PC-3 (cell line): ENCODE results near the gene TEF. TPM values are rescaled to one million over a fixed set of nuclear protein-coding genes. Genes with fewer than 3 reads are reported as not detected.

Experiments used
- ATAC-seq: fragments of 200-7000 bp; cut with Tn5 transposase; 2 replicates; pipeline ENCODE4 v1.9.1; 2020; ENCODE audit warnings: mild to moderate bottlenecking, moderate library complexity
- BruUV-seq: library from RNA; stranded (reverse); fragments of 400-500 nt; replicated peaks from 2 replicates; lab custom pipeline; 2021; lab: Mats Ljungman, UMichigan
- CTCF ChIA-PET: fragments of 300-600 bp; sonication (Branson Sonifier 250); formaldehyde crosslinking; loops from one replicate; lab custom pipeline; 2022; ENCODE audit warnings: antibody characterized with exemption; lab: Charles Lee
- POLR2A ChIA-PET: fragments of 300-600 bp; sonication (Branson Sonifier 250); formaldehyde crosslinking; loops from one replicate; lab custom pipeline; 2022; ENCODE audit warnings: antibody characterized with exemption; ENCODE audit not compliant: unreplicated experiment; lab: Charles Lee
- DNase-seq: peaks from one replicate; pipeline ENCODE4 v3.0.0-alpha.2; 2015
- H2AFZ ChIP-seq: fragments of 300-600 bp; sonication (generic); 2 replicates; pipeline ENCODE4 v1.6.0; 2016; ENCODE audit warnings: antibody characterized with exemption, low read length
- H3F3A ChIP-seq: fragments of 300-600 bp; sonication (generic); one replicate; pipeline ENCODE4 v1.6.0; 2017; ENCODE audit warnings: antibody characterized with exemption, low read length, control low read depth, mild to moderate bottlenecking; ENCODE audit not compliant: unreplicated experiment
- H3K27ac ChIP-seq: fragments of 300-600 bp; sonication (generic); 2 replicates; pipeline ENCODE4 v1.5.1; 2016; ENCODE audit warnings: mild to moderate bottlenecking, low read length
- H3K27me3 ChIP-seq: fragments of 300-600 bp; sonication (generic); 2 replicates; pipeline ENCODE4 v1.6.1; 2016; ENCODE audit warnings: low read length, mixed read lengths
- H3K36me3 ChIP-seq: fragments of 300-600 bp; sonication (generic); 2 replicates; pipeline ENCODE4 v1.6.1; 2016; ENCODE audit warnings: low read depth, mixed run types, low read length, mixed read lengths
- H3K4me1 ChIP-seq: fragments of 300-600 bp; sonication (generic); 2 replicates; pipeline ENCODE4 v1.5.1; 2016; ENCODE audit warnings: low read length; ENCODE audit not compliant: insufficient read depth
- H3K4me2 ChIP-seq: fragments of 300-600 bp; sonication (generic); 2 replicates; pipeline ENCODE4 v1.6.0; 2016; ENCODE audit warnings: low read length
- H3K4me3 ChIP-seq: fragments of 300-600 bp; sonication (generic); 2 replicates; pipeline ENCODE4 v1.5.1; 2016; ENCODE audit warnings: mild to moderate bottlenecking, low read length, mixed read lengths
- H3K79me2 ChIP-seq: fragments of 300-600 bp; sonication (generic); 2 replicates; pipeline ENCODE4 v1.6.1; 2017; ENCODE audit warnings: low read length, mixed read lengths
- H3K9ac ChIP-seq: fragments of 300-600 bp; sonication (generic); 2 replicates; pipeline ENCODE4 v1.6.0; 2016; ENCODE audit warnings: mild to moderate bottlenecking, low read length
- H3K9me2 ChIP-seq: fragments of 300-600 bp; sonication (generic); replicated peaks from 2 replicates; pipeline ENCODE4 v1.6.1; 2016; ENCODE audit warnings: mixed run types, low read length, mixed read lengths
- H3K9me3 ChIP-seq: fragments of 300-600 bp; sonication (generic); 2 replicates; pipeline ENCODE4 v1.6.1; 2016; ENCODE audit warnings: low read length, mixed read lengths
- H4K20me1 ChIP-seq: fragments of 300-600 bp; sonication (generic); 2 replicates; pipeline ENCODE4 v1.6.1; 2016; ENCODE audit warnings: low read length, mixed read lengths
- CTCF ChIP-seq: fragments of 300-600 bp; sonication (generic); conservative IDR thresholded peaks from 2 replicates; pipeline ENCODE4 v1.5.1; 2017; ENCODE audit warnings: antibody characterized with exemption, low read depth, mild to moderate bottlenecking, low read length
- EZH2 ChIP-seq: fragments of 300-600 bp; sonication (generic); IDR thresholded peaks from one replicate; pipeline ENCODE4 v1.6.1; 2017; ENCODE audit warnings: antibody characterized with exemption, mild to moderate bottlenecking, low read length; ENCODE audit not compliant: unreplicated experiment
- EZH2phosphoT487 ChIP-seq: fragments of 300-600 bp; sonication (generic); IDR thresholded peaks from 2 replicates; pipeline ENCODE4 v1.6.1; 2018; ENCODE audit warnings: mild to moderate bottlenecking, antibody characterized with exemption, low read length, borderline replicate concordance
- intact Hi-C: fragments of 100-400 bp; cut with micrococcal nuclease; formaldehyde crosslinking; loops from 2 replicates; pipeline ENCODE4 v1.9.0; 2023
- total RNA-seq: library from RNA; depleted of rRNA; stranded (reverse); fragments of >200 nt; gene quantifications from 2 replicates; pipeline ENCODE4 v1.2.3, GENCODE V29; 2014

The TEF gene
- total RNA-seq, 1 experiment from 2014 or later = 4.0 TPM

GRCh38 chr22:41359376-41359775 is 22.4 kb upstream of the TEF start:
- Histone ChIP-seq H3K9me3 (no peaks in the 10 kb centered on the region), H3K4me2 (no peak overlapping the region), H3K79me2 (no peaks in the 10 kb centered on the region), H3K36me3 (no peaks in the 10 kb centered on the region; the same call in 1 of the 2 replicates), H3F3A (no peaks in the 10 kb centered on the region), H3K9ac (no peak overlapping the region), H3K27me3 (no peaks in the 10 kb centered on the region), H3K4me3 (no peak overlapping the region), H3K4me1 (no peaks in the 10 kb centered on the region), H4K20me1 (no peaks in the 10 kb centered on the region), H2AFZ (no peak overlapping the region), H3K27ac (no peak overlapping the region), H3K9me2 (no peaks in the 10 kb centered on the region)
- DNase-seq = no peak
- ATAC-seq = no peak
- TSS peak; percentile 40 for BruUV-seq
- intact Hi-C loops = no loop called here
- ChIA-PET POLR2A (interaction anchor here (0.5 kb wide), 1 partner anchor 175 kb away, joined by 3 read pairs; no protein-coding TSS in a partner anchor), CTCF (no interaction called here)
- TF ChIP-seq CTCF = no peak
- TF ChIP-seq EZH2 = no peak
- TF ChIP-seq EZH2phosphoT487 = no peak

GRCh38 chr22:41360126-41360525 is 21.6 kb upstream of the TEF start:
- POLR2A ChIA-PET = no interaction called here
- Histone ChIP-seq H3K4me3 (no peak overlapping the region), H4K20me1 (no peaks in the 10 kb centered on the region), H3K27me3 (no peaks in the 10 kb centered on the region), H3K79me2 (no peaks in the 10 kb centered on the region), H3K4me1 (no peaks in the 10 kb centered on the region), H2AFZ (no peak overlapping the region), H3K9me3 (no peaks in the 10 kb centered on the region), H3K4me2 (no peak overlapping the region), H3K9ac (no peak overlapping the region), H3K36me3 (no peaks in the 10 kb centered on the region; the same call in 1 of the 2 replicates), H3F3A (no peaks in the 10 kb centered on the region), H3K27ac (no peak overlapping the region), H3K9me2 (no peaks in the 10 kb centered on the region)
- intact Hi-C loops = no loop called here
- DNase-seq (no peak), ATAC-seq (no peak)
- BruUV-seq = no TSS peak
- CTCF ChIA-PET = no interaction called here
- TF ChIP-seq CTCF (no peak), EZH2 (no peak), EZH2phosphoT487 (no peak)

- Histone ChIP-seq H3K4me1 (peaks cover 3% of the 10 kb centered on the region), H3F3A (no peaks in the 10 kb centered on the region), H3K79me2 (no peaks in the 10 kb centered on the region), H3K27ac (no peak overlapping the region), H3K9ac (no peak overlapping the region), H2AFZ (no peak overlapping the region), H3K4me3 (no peak overlapping the region), H3K9me2 (no peaks in the 10 kb centered on the region), H3K9me3 (no peaks in the 10 kb centered on the region), H3K4me2 (no peak overlapping the region), H3K36me3 (no peaks in the 10 kb centered on the region), H4K20me1 (no peaks in the 10 kb centered on the region), H3K27me3 (no peaks in the 10 kb centered on the region)
- intact Hi-C loops = no loop called here
- ATAC-seq = no peak; the same call in 1 of the 2 replicates
- no peak for DNase-seq
- no peak for TF ChIP-seq CTCF
- no peak for TF ChIP-seq EZH2phosphoT487
- TF ChIP-seq EZH2 = no peak
- no TSS peak for BruUV-seq
- POLR2A ChIA-PET = no interaction called here
- CTCF ChIA-PET = no interaction called here
These were observed 19.9 kb upstream of the TEF start for GRCh38 chr22:41361716-41362310.
